ENCODE results near the gene OLA1.
"Not testable (repeated sequence)": the region's sequence is repeated elsewhere in the genome, so short reads cannot be mapped to it uniquely, and the experiment has no call there.

OLA1 gene

GRCh38 chr2:174248187-174248997, at the start of gene OLA1:
Gene OLA1, minus strand, starts transcription at chr2:174248532. Its CDS starts 1,717 bp downstream, at chr2:174246815.
- peak; percentile 39 for DNase-seq

GRCh38 chr2:174292908-174293307, 44.6 kb upstream of the OLA1 start:
- DNase-seq, result no peak

DNA sequence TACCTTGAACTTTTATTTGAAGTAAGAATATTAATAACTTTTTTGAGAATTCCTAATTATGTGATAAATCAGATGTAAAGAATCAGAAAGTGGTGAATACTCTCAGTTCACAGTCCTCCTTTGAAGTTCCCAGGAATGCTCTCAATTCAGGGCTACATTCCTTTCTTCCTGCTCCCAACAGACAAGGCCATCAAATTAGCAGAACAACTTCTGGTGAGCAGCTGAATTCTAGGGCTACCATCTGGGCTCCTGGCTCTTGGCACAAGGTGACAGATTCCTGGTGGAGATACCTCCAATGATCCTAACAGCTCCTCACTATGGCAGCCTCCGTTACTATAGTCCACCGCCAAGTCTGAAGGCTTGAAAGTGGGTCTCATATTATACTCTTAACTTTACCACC, 37.8 kb upstream of the OLA1 start:
- DNase-seq, result no peak

DNA sequence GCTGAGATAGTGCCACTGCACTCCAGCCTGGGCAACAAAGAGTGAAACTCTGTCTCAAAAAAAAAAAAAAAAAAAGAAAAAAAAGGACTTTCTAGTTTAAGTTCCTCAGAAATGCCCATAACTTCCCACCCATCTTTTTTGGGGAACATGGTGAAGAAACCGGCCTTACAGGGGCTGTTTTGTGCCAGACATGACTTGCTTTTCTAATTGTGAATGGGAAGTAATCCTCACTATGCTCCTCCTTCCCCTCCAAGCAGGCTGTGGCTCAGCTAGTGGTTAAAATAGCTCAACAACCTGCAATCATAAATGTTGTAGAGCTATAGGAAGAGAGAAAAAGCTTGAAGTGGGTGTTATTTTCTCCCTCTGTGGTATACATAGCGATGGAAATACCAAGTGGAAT, 34.1 kb upstream of the OLA1 start:
- DNase-seq, result no peak

- DNase-seq, result no peak
Observed at GRCh38 chr2:174281736-174282135, 33.4 kb upstream of the OLA1 start.

DNA sequence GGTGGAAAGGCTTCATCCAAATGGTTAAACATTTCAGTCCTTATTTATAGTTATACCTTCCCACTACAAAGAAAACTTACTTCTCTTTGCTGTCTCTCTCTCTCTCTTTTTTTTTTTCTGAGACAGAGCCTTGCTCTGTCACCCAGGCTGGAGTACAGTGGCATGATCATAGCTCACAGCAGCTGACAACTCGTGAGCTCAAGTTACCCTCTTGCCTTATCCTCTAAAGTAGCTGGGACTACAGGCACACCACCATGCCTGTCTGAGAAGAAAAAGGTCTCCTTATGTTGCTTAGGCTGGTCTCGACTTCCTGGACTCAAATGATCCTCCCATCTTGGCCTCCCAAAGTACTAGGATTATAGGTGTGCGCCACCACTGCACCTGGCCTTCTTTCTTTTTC, 32.3 kb upstream of the OLA1 start:
- DNase-seq, result no peak

DNA sequence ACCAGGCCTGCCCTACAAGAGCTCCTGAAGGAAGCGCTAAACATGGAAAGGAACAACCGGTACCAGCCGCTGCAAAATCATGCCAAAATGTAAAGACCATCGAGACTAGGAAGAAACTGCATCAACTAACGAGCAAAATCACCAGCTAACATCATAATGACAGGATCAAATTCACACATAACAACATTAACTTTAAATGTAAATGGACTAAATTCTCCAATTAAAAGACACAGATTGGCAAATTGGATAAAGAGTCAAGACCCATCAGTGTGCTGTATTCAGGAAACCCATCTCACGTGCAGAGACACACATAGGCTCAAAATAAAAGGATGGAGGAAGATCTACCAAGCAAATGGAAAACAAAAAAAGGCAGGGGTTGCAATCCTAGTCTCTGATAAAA, 21.9 kb upstream of the OLA1 start:
- DNase-seq, result not testable (repeated sequence)

- DNase-seq, result no peak
Observed at GRCh38 chr2:174266288-174266687, 18.0 kb upstream of the OLA1 start.

- DNase-seq, result no peak
Observed at GRCh38 chr2:174263997-174264396, 15.7 kb upstream of the OLA1 start.

- DNase-seq, result no peak
Observed at GRCh38 chr2:174259981-174260380, 11.6 kb upstream of the OLA1 start.

DNA sequence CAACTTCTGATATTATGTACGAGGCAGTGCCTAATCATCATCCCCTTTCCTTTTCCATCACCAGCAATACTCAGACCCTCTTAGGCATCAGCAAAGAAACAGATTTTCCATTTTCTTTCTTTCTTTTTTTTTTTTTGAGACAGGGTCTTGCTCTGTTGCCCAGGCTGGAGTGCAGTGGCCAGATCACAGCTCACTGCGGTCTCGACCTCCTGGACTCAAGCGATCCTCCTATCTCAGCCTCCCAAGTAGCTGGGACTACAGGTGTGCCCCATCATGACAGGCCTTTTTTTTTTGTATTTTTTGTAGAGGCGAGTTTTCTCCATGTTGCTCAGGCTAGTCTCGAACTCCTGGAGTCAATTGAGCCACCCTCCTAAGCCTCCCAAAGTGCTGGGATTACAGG, 5.9 kb upstream of the OLA1 start:
- DNase-seq, result no peak

DNA sequence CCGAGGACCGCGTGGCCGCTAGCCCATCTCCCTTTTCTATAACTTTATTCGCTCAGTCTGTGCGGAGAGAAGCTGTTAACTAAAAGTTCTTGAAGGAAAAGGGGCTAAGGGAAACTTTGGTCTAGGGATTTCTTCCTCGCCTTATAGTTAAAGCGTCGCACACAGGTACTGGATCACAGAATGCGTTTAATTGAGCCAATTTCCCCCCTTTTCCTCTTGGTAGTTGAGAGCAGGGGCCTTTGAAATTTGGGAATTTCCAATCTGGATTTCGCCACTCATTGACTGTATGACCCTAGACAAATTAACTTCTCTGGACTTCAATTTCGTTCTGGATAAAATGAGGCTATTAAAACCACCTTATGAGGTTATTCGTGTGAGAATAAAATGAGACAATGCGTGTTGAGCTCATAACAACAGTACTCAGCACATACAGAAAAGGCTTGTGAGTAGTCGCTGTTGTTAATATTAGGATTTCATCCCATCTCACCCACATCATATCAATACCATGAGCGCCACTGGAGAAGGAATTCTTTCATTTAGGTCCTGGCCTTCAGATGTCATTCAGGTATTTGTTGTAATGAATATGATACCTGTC, 763 bp upstream of the OLA1 start:
- DNase-seq, result no peak

DNA sequence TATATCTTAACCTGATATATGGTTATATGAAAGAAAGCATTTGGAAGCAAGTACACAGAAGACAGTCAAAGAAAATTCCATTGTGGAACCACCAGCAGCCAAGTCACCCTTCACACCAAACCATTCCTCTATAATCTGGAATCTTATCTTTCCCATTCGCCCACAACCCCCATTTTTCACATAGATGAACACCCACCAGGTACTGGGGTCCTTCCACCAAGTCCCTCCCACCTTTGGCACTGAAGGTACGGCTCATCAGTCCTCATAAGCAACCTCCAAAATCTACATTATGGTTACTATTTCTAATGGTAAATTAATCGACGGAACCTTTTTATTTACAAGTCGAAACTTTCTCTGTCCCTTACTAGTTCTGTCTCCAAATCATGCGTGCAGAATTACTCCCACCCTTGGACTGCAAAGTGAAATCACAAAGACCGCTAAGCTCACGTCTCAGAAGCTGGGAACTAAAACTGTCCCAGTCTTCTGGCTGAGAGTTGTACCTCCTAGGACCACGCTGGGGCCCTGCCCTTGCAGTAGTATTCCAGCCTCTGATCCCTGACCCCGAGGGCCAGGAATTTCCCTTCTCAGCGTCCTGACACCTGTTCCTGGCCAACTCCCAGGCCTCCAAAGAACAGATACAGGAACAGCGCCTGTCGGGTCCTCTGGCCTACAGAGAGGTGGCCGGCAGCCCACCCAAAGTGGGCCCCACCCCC, 702 bp downstream of the OLA1 start:
- no peak for DNase-seq

DNA sequence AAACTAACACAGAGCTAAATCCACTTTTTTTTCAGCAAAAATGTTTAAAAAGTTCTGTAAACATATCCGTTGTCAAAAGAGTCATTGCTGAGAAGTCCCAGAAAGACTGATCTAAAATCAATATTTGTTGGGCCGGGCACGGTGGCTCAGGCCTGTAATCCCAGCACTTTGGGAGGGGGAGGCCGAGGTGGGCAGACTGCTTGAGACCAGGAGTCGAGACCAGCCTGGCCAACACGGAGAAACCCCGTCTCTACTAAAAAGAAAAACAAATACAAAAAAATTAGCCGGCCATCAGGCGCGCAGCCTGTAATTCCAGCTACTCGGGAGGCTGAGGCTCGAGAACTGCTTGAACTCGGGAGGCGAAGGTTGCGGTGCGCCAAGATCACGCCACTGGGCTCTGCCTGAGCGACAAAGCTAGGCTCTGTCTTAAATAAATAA, 1.4 kb downstream of the OLA1 start:
- no peak for DNase-seq

DNA sequence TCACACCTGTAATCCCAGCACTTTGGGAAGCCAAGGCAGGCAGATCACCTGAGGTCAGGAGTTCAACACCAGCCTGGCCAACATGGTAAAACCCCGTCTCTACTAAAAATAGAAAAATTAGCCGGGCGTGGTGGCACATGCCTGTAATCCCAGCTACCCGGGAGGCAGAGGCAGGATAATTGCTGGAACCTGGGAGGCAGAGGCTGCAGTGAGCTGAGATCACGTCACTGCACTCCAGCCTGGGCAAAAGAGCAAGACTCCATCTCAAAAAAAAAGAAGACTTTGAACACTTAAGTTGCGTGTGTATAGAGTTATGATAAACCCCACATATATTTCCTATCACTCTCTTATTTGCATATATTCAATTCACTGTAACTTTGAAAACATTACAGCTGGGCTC, 2.7 kb downstream of the OLA1 start:
- not testable (repeated sequence) for DNase-seq

DNA sequence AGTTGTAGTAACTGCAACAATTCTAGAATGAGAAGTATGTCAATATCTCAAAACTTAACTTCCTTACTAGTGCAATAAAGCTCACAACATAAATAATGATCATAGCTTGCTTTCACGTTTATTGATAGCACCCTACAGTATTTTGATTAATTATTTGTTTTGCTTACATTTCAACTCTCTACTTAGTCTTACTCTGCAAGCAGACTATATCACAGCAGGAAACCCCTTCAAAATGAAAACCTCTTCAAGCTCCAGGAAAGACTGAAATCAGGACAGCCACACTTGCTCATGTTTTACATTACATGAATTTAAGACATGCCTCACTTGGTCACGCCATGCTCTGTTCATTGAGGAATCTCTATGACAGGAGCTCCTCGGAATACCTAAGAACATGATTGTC, 3.3 kb downstream of the OLA1 start:
- DNase-seq, result no peak

GRCh38 chr2:174243812-174244211, 4.5 kb downstream of the OLA1 start:
- no peak for DNase-seq

- no peak for DNase-seq
Observed at GRCh38 chr2:174240097-174240496, 8.2 kb downstream of the OLA1 start.

DNA sequence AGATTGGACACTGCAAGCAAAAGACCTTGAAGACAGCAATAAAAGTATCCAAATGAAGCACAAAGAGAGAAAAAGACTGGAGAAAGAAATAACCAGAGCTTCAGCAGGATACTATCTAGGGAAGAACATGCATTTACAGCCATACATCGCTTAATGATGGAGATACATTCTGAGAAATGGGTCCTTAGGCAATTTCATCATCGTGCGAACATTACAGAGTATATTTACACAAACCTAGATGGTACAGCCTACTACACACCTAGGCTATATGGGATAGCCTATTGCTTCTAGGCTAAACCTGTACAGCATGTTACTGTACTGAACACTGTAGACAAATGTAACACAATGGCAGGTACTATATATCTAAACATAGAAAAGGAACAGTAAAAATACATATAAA, 11.9 kb downstream of the OLA1 start:
- DNase-seq, result no peak

DNA sequence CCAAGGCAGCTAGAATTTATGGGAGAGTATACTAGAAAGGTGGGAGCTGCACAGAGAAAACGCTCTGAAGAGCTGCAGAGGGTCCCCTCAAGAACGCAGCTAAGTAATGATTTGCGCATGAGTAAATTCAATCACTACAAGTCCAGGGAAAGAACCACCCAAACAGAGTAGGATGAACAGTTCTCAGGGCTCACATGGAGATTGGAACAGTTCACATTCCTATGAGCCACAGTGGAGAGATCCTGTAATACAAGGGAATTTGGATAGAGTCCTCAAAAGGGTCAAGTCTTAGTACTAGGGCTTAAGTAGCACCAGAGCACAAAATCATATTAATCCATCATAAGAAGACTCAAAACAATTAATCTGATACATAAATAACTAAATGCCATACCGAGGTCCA, 12.7 kb downstream of the OLA1 start:
- DNase-seq, result no peak

- no peak for DNase-seq
Observed at GRCh38 chr2:174233771-174234275, 14.5 kb downstream of the OLA1 start.

DNA sequence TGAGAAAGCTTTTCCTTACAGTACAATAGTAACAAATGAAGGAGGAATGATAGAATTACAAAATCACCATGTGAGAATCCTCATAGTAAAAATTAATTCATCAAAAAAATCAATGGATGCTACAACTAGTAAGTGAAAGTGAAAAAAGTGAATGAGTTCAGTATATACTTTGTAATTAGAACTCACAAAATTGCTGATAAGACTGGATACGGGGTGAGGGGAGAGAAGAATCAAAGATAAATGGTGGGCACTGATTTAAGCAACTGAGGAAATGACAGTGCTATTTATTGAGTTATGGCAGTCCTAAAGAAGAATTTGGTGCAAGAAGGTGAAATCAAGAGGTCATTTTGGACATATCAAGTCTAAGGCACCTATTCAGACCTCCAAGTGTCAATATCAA, 20.6 kb downstream of the OLA1 start:
- no peak for DNase-seq

- DNase-seq, result no peak
Observed at GRCh38 chr2:174224665-174225288, 23.6 kb downstream of the OLA1 start.

All from NCI-H187 treated with DMSO at 0.1 percent for 48 hours (cell line).